ENCODE measurements around the gene ITGA1. TPM values are rescaled to one million over a fixed set of nuclear protein-coding genes. Genes with fewer than 3 reads are reported as not detected.

Gene ITGA1
- total RNA-seq, 1 donor from 2014 or later: 9.1 TPM

DNA sequence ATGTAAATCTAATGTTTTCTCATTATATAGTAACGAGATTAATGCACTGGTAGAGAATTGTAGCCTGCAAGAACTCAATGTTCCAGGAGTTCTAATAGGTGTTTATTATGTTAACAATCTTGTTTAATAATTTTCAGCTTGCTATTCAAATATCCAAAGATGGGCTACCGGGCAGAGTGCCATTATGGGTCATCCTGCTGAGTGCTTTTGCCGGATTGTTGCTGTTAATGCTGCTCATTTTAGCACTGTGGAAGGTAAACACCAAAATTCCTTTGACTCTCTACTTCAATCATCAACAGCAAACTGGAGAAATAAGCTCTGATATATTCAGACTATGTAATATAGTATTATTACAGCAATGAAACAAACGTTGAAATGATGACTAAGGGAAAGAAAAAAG, 159.5 kb downstream of the ITGA1 start:
- H3K36me3 Mint-ChIP-seq: no peaks in the 10 kb centered on the region
- H3K27me3 Mint-ChIP-seq (ENCODE audit: low read depth): peaks cover 1% of the 10 kb centered on the region
- no peak overlapping the region for H3K27ac Mint-ChIP-seq
- TF ChIP-seq, protein P1, sequence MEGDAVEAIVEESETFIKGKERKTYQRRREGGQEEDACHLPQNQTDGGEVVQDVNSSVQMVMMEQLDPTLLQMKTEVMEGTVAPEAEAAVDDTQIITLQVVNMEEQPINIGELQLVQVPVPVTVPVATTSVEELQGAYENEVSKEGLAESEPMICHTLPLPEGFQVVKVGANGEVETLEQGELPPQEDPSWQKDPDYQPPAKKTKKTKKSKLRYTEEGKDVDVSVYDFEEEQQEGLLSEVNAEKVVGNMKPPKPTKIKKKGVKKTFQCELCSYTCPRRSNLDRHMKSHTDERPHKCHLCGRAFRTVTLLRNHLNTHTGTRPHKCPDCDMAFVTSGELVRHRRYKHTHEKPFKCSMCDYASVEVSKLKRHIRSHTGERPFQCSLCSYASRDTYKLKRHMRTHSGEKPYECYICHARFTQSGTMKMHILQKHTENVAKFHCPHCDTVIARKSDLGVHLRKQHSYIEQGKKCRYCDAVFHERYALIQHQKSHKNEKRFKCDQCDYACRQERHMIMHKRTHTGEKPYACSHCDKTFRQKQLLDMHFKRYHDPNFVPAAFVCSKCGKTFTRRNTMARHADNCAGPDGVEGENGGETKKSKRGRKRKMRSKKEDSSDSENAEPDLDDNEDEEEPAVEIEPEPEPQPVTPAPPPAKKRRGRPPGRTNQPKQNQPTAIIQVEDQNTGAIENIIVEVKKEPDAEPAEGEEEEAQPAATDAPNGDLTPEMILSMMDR (IDR thresholded peaks at IDR 0.05; ENCODE audit: unreplicated experiment): no peak
- H3K4me1 Mint-ChIP-seq: peaks cover 2% of the 10 kb centered on the region
- H3K9me3 Mint-ChIP-seq: peaks cover 2% of the 10 kb centered on the region
- H3K4me3 Mint-ChIP-seq: no peak overlapping the region
- no peak for DNase-seq (ENCODE audit: low spot score in 2 of 2, unreplicated experiment in 2 of 2)

DNA sequence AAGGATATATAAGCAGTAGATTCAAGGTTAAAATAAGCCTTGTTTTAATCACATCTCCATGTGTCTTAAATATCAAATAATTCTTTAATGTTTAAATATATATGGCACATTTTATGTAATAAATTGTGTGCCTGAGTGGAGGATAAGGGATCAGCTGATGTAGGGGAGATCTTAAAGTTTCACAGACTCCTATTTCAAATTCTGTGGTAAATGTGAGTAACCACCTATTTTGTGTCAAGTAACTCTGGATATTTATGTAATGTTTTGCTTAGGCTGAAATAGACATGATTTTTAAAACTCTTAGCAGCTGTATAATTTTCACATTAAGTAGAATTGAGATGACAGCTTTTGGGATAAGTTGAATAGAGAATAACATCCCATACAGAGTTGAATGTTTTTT, 160.1 kb downstream of the ITGA1 start:
- Mint-ChIP-seq H3K4me3 (no peak overlapping the region), H3K27ac (no peak overlapping the region), H3K4me1 (peaks cover 2% of the 10 kb centered on the region), H3K9me3 (peaks cover 2% of the 10 kb centered on the region), H3K27me3 (ENCODE audit: low read depth) (peaks cover 1% of the 10 kb centered on the region), H3K36me3 (no peaks in the 10 kb centered on the region)
- DNase-seq (ENCODE audit: low spot score in 2 of 2, unreplicated experiment in 2 of 2): no peak
- TF ChIP-seq, protein P1 (IDR thresholded peaks at IDR 0.05; ENCODE audit: unreplicated experiment): no peak

DNA sequence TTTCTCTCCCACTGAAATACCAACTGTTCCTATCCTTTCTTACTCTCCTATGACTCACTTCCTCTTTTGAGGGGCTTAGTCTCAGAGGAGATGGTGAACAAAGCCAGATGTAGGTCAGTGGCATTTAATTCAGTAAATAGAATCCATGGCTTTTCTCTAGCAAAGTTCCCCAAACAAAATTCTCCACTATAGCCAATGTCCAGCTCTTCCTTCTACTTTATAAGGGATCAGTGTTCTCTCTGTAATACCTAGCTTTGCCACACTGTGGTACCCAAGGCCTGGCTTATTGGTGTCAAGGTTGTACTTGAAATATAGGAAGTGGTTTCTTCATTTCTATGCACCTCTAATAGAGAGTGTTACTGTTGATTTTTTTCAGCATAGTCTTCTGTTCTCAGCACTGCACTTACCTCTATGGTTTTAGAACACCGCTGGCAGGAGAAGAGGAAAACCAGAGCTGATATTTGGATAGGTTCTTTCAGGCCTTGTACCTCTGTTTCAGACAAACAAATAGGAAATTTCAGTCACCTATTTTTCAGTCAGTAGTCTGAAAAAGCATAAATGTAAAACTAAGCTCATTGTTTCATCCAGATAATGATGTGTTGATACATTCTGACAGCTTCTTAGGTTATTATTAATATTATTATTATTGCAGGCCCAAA, 160.8 kb downstream of the ITGA1 start:
- H3K27me3 Mint-ChIP-seq (ENCODE audit: low read depth): peaks cover 1% of the 10 kb centered on the region
- peaks cover 2% of the 10 kb centered on the region for H3K4me1 Mint-ChIP-seq
- no peak overlapping the region for H3K27ac Mint-ChIP-seq
- TF ChIP-seq, protein P1 (IDR thresholded peaks at IDR 0.05; ENCODE audit: unreplicated experiment): peak; percentile 52
- H3K36me3 Mint-ChIP-seq: no peaks in the 10 kb centered on the region
- H3K4me3 Mint-ChIP-seq: no peak overlapping the region
- peak in 1 of 2 experiments; percentile 42 for DNase-seq (ENCODE audit: low spot score in 2 of 2, unreplicated experiment in 2 of 2)
- no peaks in the 10 kb centered on the region for H3K9me3 Mint-ChIP-seq

DNA sequence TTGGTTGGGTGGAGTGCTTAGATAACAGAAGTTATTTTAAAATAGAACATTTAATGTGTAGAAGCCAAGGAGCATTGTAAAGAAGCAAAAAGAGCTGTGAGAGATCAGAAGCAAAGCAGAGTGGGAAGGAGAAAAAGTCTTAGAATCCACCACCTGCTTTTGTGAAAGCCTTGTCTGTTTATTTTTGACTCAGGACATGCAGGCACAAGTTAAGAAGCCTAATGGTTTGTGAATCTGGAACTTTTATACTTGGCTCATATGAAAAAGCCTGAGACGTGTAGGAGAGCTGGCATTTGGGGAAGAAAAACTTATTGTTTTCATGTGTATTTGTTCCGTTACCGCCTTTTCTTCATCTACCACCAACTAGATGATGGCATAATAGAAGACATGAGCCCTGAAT, 163.0 kb downstream of the ITGA1 start:
- Mint-ChIP-seq H3K4me3 (no peak overlapping the region), H3K36me3 (no peaks in the 10 kb centered on the region), H3K4me1 (peaks cover 2% of the 10 kb centered on the region), H3K27me3 (ENCODE audit: low read depth) (peaks cover 1% of the 10 kb centered on the region), H3K9me3 (no peaks in the 10 kb centered on the region), H3K27ac (no peak overlapping the region)
- TF ChIP-seq, protein P1 (IDR thresholded peaks at IDR 0.05; ENCODE audit: unreplicated experiment): no peak
- DNase-seq (ENCODE audit: low spot score in 2 of 2, unreplicated experiment in 2 of 2): no peak

DNA sequence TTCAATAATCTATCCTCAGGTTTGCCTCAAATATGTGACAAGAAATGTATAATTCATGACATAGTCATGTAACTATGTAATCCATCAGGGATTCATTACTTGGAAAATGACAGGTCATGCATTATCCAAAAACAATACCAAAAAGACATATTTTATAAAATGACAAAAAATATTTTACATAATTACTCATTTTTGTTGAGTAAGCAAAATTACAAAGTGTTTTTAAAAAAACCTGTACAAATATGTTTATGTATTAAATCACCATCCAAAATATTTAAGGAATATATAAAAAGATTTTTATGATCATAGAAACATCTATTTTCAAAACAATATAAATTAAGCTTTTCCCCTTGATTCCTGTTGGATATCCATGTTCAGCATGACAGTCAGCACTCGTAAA, 164.8 kb downstream of the ITGA1 start:
- no peaks in the 10 kb centered on the region for H3K27me3 Mint-ChIP-seq (ENCODE audit: low read depth)
- H3K27ac Mint-ChIP-seq: no peak overlapping the region
- no peak for DNase-seq (ENCODE audit: low spot score in 2 of 2, unreplicated experiment in 2 of 2)
- no peaks in the 10 kb centered on the region for H3K36me3 Mint-ChIP-seq
- no peak overlapping the region for H3K4me3 Mint-ChIP-seq
- H3K4me1 Mint-ChIP-seq: peaks cover 2% of the 10 kb centered on the region
- TF ChIP-seq, protein P1 (IDR thresholded peaks at IDR 0.05; ENCODE audit: unreplicated experiment): no peak
- no peaks in the 10 kb centered on the region for H3K9me3 Mint-ChIP-seq
